ENCODE measurements around the gene HSDL2.

DNA sequence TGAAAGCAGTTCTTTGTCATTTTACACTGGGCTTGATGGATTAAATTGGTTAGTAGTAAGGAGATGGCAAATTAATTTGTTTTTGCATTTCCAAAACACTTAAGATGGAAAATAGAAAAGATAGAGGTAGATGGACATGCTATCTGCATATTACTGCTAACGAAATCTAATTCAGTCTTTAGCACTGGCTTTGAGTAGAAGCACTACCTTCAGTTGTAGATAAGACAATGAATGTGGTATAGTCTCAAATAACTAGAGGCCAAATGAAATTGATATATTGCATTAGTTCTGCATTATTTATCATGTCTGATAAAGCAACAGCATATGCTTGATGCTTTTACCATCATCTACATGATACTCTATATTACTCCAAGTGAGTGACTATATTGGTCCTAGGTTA is 140.2 kb downstream of the HSDL2 start:
- TF ChIP-seq EZH2phosphoT487 (IDR thresholded peaks at IDR 0.05; ENCODE audit: insufficient read depth, low read depth) (no peak), EZH2 (IDR thresholded peaks at IDR 0.05; ENCODE audit: insufficient read depth, poor library complexity, severe bottlenecking) (no peak)

All from GM23248 (cell line).